Measurements from ENCODE around the gene CD38.
"Not testable (repeated sequence)": the region's sequence is repeated elsewhere in the genome, so short reads cannot be mapped to it uniquely, and the experiment has no call there.

CD38 gene

GRCh38 chr4:15848191-15848842, 70.2 kb downstream of the CD38 start:
- DNase-seq = no peak
- in situ Hi-C loops (cut with MboI; ENCODE audit: low pct_unique_long_range_greater_than_20kb, low sequenced_read_pairs) = no loop called here

GRCh38 chr4:15851969-15852368, 73.8 kb downstream of the CD38 start:
- DNase-seq = no peak
- in situ Hi-C loops (cut with MboI; ENCODE audit: low pct_unique_long_range_greater_than_20kb, low sequenced_read_pairs) = no loop called here

GRCh38 chr4:15852524-15852923, 74.4 kb downstream of the CD38 start:
- DNase-seq = no peak
- in situ Hi-C loops (cut with MboI; ENCODE audit: low pct_unique_long_range_greater_than_20kb, low sequenced_read_pairs) = no loop called here

- in situ Hi-C loops (cut with MboI; ENCODE audit: low pct_unique_long_range_greater_than_20kb, low sequenced_read_pairs) = no loop called here
- no peak for DNase-seq
Measured at GRCh38 chr4:15853345-15853744, 75.2 kb downstream of the CD38 start.

GRCh38 chr4:15855804-15856475, 77.8 kb downstream of the CD38 start:
- in situ Hi-C loops (cut with MboI; ENCODE audit: low pct_unique_long_range_greater_than_20kb, low sequenced_read_pairs) = no loop called here
- DNase-seq = no peak

- in situ Hi-C loops (cut with MboI; ENCODE audit: low pct_unique_long_range_greater_than_20kb, low sequenced_read_pairs); DNase-seq: not testable (repeated sequence)
Measured at GRCh38 chr4:15861198-15861597, 83.1 kb downstream of the CD38 start.

GRCh38 chr4:15864651-15865566, 86.8 kb downstream of the CD38 start:
- in situ Hi-C loops (cut with MboI; ENCODE audit: low pct_unique_long_range_greater_than_20kb, low sequenced_read_pairs) = no loop called here
- DNase-seq = no peak

- peak; percentile 24 for DNase-seq
- in situ Hi-C loops (cut with MboI; ENCODE audit: low pct_unique_long_range_greater_than_20kb, low sequenced_read_pairs) = no loop called here
Measured at GRCh38 chr4:15868111-15868510, 90.0 kb downstream of the CD38 start.

- in situ Hi-C loops (cut with MboI; ENCODE audit: low pct_unique_long_range_greater_than_20kb, low sequenced_read_pairs) = no loop called here
- no peak for DNase-seq
Measured at GRCh38 chr4:15868826-15869413, 90.8 kb downstream of the CD38 start.

GRCh38 chr4:15870079-15870478, 92.0 kb downstream of the CD38 start:
- no peak for DNase-seq
- in situ Hi-C loops (cut with MboI; ENCODE audit: low pct_unique_long_range_greater_than_20kb, low sequenced_read_pairs) = no loop called here

- in situ Hi-C loops (cut with MboI; ENCODE audit: low pct_unique_long_range_greater_than_20kb, low sequenced_read_pairs) = no loop called here
- no peak for DNase-seq
Measured at GRCh38 chr4:15870921-15871664, 93.0 kb downstream of the CD38 start.

GRCh38 chr4:15873117-15873516, 95.0 kb downstream of the CD38 start:
- in situ Hi-C loops (cut with MboI; ENCODE audit: low pct_unique_long_range_greater_than_20kb, low sequenced_read_pairs) = no loop called here
- no peak for DNase-seq

GRCh38 chr4:15874671-15875070, 96.5 kb downstream of the CD38 start:
- in situ Hi-C loops (cut with MboI; ENCODE audit: low pct_unique_long_range_greater_than_20kb, low sequenced_read_pairs) = no loop called here
- DNase-seq = no peak

GRCh38 chr4:15875663-15876460, 97.7 kb downstream of the CD38 start:
- in situ Hi-C loops (cut with MboI; ENCODE audit: low pct_unique_long_range_greater_than_20kb, low sequenced_read_pairs) = no loop called here
- no peak for DNase-seq

- in situ Hi-C loops (cut with MboI; ENCODE audit: low pct_unique_long_range_greater_than_20kb, low sequenced_read_pairs) = no loop called here
- no peak for DNase-seq
Measured at GRCh38 chr4:15878011-15878410, 99.9 kb downstream of the CD38 start.

- in situ Hi-C loops (cut with MboI; ENCODE audit: low pct_unique_long_range_greater_than_20kb, low sequenced_read_pairs) = no loop called here
- DNase-seq = no peak
Measured at GRCh38 chr4:15881820-15882219, 103.7 kb downstream of the CD38 start.

- peak; percentile 50 for DNase-seq
- in situ Hi-C loops (cut with MboI; ENCODE audit: low pct_unique_long_range_greater_than_20kb, low sequenced_read_pairs) = no loop called here
Measured at GRCh38 chr4:15882675-15883086, 104.6 kb downstream of the CD38 start.

- in situ Hi-C loops (cut with MboI; ENCODE audit: low pct_unique_long_range_greater_than_20kb, low sequenced_read_pairs) = no loop called here
- no peak for DNase-seq
Measured at GRCh38 chr4:15883610-15884243, 105.6 kb downstream of the CD38 start.
